SK-MEL-5 (cell line): ENCODE data around the gene PRDX5. TPM values are rescaled to one million over a fixed set of nuclear protein-coding genes. Genes with fewer than 3 reads are reported as not detected.

ENCODE experiments used
- DNase-seq: peaks from one replicate; pipeline ENCODE4 v3.0.0-alpha.2; 2016; ENCODE audit warnings: low read depth, low spot score
- in situ Hi-C: cut with HindIII; loops from 2 replicates; pipeline ENCODE4 v1.10.0; 2016; ENCODE audit warnings: low sequenced_read_pairs, high pct_unique_total_duplicates, low pct_unique_long_range_greater_than_20kb
- total RNA-seq: library from RNA; depleted of rRNA; stranded (reverse); fragments of >200 nt; shearing (Covaris generic); gene quantifications from 2 replicates; pipeline ENCODE4 v1.2.3, GENCODE V29; 2014

The PRDX5 gene
- total RNA-seq, 1 experiment from 2014 or later, result 206 TPM

- no peak for DNase-seq
- in situ Hi-C loops, result no loop called here
Observed at GRCh38 chr11:64352995-64353714, 35.2 kb downstream of the PRDX5 start.

GRCh38 chr11:64353715-64354506 lies 36.0 kb downstream of the PRDX5 start:
- no peak for DNase-seq
- in situ Hi-C loops, result no loop called here

GRCh38 chr11:64355078-64355940 lies 37.4 kb downstream of the PRDX5 start:
- DNase-seq, result peak; percentile 72

GRCh38 chr11:64356498-64357411 lies 38.8 kb downstream of the PRDX5 start:
- in situ Hi-C loops, result no loop called here
- DNase-seq, result peak; percentile 84

More at GRCh38 chr11:64355078-64355940, 37.4 kb downstream of the PRDX5 start:
- in situ Hi-C loops, result no loop called here

GRCh38 chr11:64357446-64357845 lies 39.5 kb downstream of the PRDX5 start:
- in situ Hi-C loops, result no loop called here
- DNase-seq, result no peak

GRCh38 chr11:64357904-64358535 lies 40.1 kb downstream of the PRDX5 start:
- no peak for DNase-seq
- in situ Hi-C loops, result no loop called here

GRCh38 chr11:64358536-64358906 lies 40.6 kb downstream of the PRDX5 start:
- in situ Hi-C loops, result no loop called here

GRCh38 chr11:64358907-64359711 lies 41.2 kb downstream of the PRDX5 start, which contains the start of gene RPS6KA4:
Gene RPS6KA4 (plus strand): TSS chr11:64359162. CDS start chr11:64359236, 74 bp downstream.
- in situ Hi-C loops, result no loop called here
- peak; percentile 59 for DNase-seq

More at GRCh38 chr11:64358536-64358906, 40.6 kb downstream of the PRDX5 start:
- no peak for DNase-seq

GRCh38 chr11:64359712-64360445 lies 42.0 kb downstream of the PRDX5 start:
- no peak for DNase-seq
- in situ Hi-C loops, result no loop called here

- DNase-seq, result no peak
- in situ Hi-C loops, result no loop called here
Observed at GRCh38 chr11:64360448-64360921, 42.6 kb downstream of the PRDX5 start.

GRCh38 chr11:64361659-64362058 lies 43.7 kb downstream of the PRDX5 start:
- in situ Hi-C loops, result no loop called here
- no peak for DNase-seq

- no peak for DNase-seq
- in situ Hi-C loops, result no loop called here
Observed at GRCh38 chr11:64362339-64362738, 44.4 kb downstream of the PRDX5 start.

GRCh38 chr11:64364435-64364834 lies 46.5 kb downstream of the PRDX5 start:
- in situ Hi-C loops, result no loop called here
- no peak for DNase-seq

- in situ Hi-C loops, result no loop called here
- DNase-seq, result no peak
Observed at GRCh38 chr11:64364911-64365310, 47.0 kb downstream of the PRDX5 start.

- in situ Hi-C loops, result no loop called here
- no peak for DNase-seq
Observed at GRCh38 chr11:64366751-64367150, 48.8 kb downstream of the PRDX5 start.
